ENCODE measurements around the gene ELOF1.

The ELOF1 gene

DNA sequence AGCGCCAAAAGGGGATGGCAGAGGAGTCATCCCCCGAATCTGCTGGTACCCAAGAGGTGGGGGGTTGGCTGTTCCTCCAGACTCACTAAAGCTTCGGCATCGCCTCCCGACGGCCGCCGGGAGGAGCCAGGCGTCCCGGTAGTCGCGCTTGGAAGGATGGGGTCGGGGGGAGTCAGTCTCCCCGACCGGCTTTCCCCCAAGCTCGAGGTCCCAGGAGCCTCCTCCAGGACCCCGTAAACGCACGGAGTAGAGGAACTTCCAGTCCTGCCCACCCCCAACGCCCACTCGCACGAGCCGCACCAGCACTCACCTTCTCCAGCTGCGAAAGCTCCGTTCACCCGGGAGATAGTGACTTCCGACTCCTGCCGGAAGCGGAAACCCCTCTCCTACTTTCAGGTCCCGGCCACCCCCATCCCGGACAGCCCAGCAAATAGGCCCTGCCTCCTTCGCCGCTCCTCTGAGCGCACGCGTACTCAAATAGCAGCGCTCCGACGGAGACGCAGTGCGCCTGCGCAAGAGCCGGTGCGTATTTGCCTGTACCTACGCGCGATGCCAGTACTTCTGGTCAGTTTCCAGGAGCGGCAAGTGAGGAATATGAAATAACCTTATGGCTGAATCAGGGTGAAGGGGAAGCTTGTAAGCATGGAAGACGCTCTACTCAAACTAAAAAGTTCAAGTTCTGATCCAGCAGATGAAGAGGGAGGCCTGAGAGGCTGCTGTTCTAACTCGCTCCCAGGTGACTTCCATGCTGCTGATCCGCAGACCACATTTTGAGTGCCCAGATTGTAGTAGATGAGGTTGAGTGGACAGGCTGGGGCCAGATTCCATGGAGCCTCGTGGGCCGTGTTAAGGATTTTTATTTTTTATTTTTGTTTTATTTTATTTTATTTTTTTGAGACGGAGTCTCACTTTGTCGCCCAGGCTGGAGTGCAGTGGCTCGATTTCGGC is at the start of gene ELOF1 (continued):
- TF ChIP-seq CTCF (tag by site-specific recombination; IDR thresholded peaks at IDR 0.05) (peak; percentile 45), ZNF48 (tag by site-specific recombination; IDR thresholded peaks at IDR 0.05) (no peak), ZNF132 (tag by site-specific recombination; IDR thresholded peaks at IDR 0.05; ENCODE audit: borderline replicate concordance) (no peak), ZNF623 (tag by site-specific recombination; IDR thresholded peaks at IDR 0.05) (peak; percentile 31; the same call in 1 of the 2 replicates), ZNF76 (tag by site-specific recombination; IDR thresholded peaks at IDR 0.05; ENCODE audit: borderline replicate concordance, low read depth) (peak; percentile 65), ZEB2 (tag by site-specific recombination; IDR thresholded peaks at IDR 0.05) (peak; percentile 72), SP2 (tag by site-specific recombination; IDR thresholded peaks at IDR 0.05) (peak; percentile 94), SP3 (tag by site-specific recombination; IDR thresholded peaks at IDR 0.05) (peak; percentile 53), ZNF529 (tag by site-specific recombination; IDR thresholded peaks at IDR 0.05; ENCODE audit: insufficient replicate concordance) (no peak), GLIS1 (tag by site-specific recombination; IDR thresholded peaks at IDR 0.05) (0 out of 2 replicates have a peak, but pooled peaks have one; percentile 7), ZNF350 (tag by site-specific recombination; IDR thresholded peaks at IDR 0.05) (no peak), ZNF335 (tag by site-specific recombination; conservative IDR thresholded peaks at IDR 0.05) (peak; percentile 78), ZFHX2 (tag by site-specific recombination; conservative IDR thresholded peaks at IDR 0.05) (peak; percentile 91), KLF16 (tag by site-specific recombination; IDR thresholded peaks at IDR 0.05) (peak; percentile 61), KLF9 (tag by site-specific recombination; IDR thresholded peaks at IDR 0.05; ENCODE audit: low read depth) (peak; percentile 58), ZNF639 (tag by site-specific recombination; IDR thresholded peaks at IDR 0.05) (0 out of 2 replicates have a peak, but pooled peaks have one; percentile 57), ZXDB (tag by site-specific recombination; IDR thresholded peaks at IDR 0.05) (peak; percentile 53; the same call in 1 of the 2 replicates), ZNF843 (tag by site-specific recombination; IDR thresholded peaks at IDR 0.05) (peak; percentile 15; the same call in 1 of the 2 replicates), SP7 (tag by site-specific recombination; IDR thresholded peaks at IDR 0.05) (peak; percentile 56), ZNF341 (tag by site-specific recombination; IDR thresholded peaks at IDR 0.05; ENCODE audit: low read depth) (peak; percentile 98)
- TF ChIP-seq, protein P1, sequence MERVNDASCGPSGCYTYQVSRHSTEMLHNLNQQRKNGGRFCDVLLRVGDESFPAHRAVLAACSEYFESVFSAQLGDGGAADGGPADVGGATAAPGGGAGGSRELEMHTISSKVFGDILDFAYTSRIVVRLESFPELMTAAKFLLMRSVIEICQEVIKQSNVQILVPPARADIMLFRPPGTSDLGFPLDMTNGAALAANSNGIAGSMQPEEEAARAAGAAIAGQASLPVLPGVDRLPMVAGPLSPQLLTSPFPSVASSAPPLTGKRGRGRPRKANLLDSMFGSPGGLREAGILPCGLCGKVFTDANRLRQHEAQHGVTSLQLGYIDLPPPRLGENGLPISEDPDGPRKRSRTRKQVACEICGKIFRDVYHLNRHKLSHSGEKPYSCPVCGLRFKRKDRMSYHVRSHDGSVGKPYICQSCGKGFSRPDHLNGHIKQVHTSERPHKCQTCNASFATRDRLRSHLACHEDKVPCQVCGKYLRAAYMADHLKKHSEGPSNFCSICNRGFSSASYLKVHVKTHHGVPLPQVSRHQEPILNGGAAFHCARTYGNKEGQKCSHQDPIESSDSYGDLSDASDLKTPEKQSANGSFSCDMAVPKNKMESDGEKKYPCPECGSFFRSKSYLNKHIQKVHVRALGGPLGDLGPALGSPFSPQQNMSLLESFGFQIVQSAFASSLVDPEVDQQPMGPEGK (tag by site-specific recombination; IDR thresholded peaks at IDR 0.05): peak; percentile 73
- TF ChIP-seq, protein P2, sequence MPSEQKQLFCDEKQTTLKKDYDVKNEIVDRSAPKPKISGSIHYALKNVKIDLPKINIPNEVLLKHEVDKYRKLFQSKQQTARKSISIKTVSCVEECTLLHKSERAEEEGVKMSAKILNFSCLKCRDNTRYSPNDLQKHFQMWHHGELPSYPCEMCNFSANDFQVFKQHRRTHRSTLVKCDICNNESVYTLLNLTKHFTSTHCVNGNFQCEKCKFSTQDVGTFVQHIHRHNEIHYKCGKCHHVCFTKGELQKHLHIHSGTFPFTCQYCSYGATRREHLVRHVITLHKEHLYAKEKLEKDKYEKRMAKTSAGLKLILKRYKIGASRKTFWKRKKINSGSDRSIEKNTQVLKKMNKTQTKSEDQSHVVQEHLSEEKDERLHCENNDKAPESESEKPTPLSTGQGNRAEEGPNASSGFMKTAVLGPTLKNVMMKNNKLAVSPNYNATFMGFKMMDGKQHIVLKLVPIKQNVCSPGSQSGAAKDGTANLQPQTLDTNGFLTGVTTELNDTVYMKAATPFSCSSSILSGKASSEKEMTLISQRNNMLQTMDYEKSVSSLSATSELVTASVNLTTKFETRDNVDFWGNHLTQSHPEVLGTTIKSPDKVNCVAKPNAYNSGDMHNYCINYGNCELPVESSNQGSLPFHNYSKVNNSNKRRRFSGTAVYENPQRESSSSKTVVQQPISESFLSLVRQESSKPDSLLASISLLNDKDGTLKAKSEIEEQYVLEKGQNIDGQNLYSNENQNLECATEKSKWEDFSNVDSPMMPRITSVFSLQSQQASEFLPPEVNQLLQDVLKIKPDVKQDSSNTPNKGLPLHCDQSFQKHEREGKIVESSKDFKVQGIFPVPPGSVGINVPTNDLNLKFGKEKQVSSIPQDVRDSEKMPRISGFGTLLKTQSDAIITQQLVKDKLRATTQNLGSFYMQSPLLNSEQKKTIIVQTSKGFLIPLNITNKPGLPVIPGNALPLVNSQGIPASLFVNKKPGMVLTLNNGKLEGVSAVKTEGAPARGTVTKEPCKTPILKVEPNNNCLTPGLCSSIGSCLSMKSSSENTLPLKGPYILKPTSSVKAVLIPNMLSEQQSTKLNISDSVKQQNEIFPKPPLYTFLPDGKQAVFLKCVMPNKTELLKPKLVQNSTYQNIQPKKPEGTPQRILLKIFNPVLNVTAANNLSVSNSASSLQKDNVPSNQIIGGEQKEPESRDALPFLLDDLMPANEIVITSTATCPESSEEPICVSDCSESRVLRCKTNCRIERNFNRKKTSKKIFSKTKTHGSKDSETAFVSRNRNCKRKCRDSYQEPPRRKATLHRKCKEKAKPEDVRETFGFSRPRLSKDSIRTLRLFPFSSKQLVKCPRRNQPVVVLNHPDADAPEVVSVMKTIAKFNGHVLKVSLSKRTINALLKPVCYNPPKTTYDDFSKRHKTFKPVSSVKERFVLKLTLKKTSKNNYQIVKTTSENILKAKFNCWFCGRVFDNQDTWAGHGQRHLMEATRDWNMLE (tag by site-specific recombination; conservative IDR thresholded peaks at IDR 0.05; ENCODE audit: low read depth): 0 out of 2 replicates have a peak, but pooled peaks have one; percentile 43
- TF ChIP-seq, protein P3, sequence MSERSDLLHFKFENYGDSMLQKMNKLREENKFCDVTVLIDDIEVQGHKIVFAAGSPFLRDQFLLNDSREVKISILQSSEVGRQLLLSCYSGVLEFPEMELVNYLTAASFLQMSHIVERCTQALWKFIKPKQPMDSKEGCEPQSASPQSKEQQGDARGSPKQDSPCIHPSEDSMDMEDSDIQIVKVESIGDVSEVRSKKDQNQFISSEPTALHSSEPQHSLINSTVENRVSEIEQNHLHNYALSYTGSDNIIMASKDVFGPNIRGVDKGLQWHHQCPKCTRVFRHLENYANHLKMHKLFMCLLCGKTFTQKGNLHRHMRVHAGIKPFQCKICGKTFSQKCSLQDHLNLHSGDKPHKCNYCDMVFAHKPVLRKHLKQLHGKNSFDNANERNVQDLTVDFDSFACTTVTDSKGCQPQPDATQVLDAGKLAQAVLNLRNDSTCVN (tag by site-specific recombination; optimal IDR thresholded peaks at IDR 0.05): peak; percentile 26
